HG03442 (cell line): ENCODE results near the gene PDZRN3.

ENCODE experiments used
- ATAC-seq: cut with Tn5 transposase; IDR thresholded peaks from one replicate; pipeline ENCODE4 v1.9.1; 2021; ENCODE audit warnings: mild to moderate bottlenecking, moderate library complexity; ENCODE audit not compliant: unreplicated experiment

Gene PDZRN3

GRCh38 chr3:73401059-73401458 is 223.7 kb downstream of the PDZRN3 start:
- ATAC-seq, result no peak

- no peak for ATAC-seq
Measured at GRCh38 chr3:73399666-73400253, 225.0 kb downstream of the PDZRN3 start.

- no peak for ATAC-seq
Measured at GRCh38 chr3:73399106-73399505, 225.6 kb downstream of the PDZRN3 start.

- ATAC-seq, result no peak
Measured at GRCh38 chr3:73398084-73398483, 226.7 kb downstream of the PDZRN3 start.

- ATAC-seq, result no peak
Measured at GRCh38 chr3:73394240-73394639, 230.5 kb downstream of the PDZRN3 start.

GRCh38 chr3:73393005-73393404 is 231.7 kb downstream of the PDZRN3 start:
- no peak for ATAC-seq

- no peak for ATAC-seq
Measured at GRCh38 chr3:73391984-73392383, 232.8 kb downstream of the PDZRN3 start.

- no peak for ATAC-seq
Measured at GRCh38 chr3:73389928-73390327, 234.8 kb downstream of the PDZRN3 start.

- ATAC-seq, result no peak
Measured at GRCh38 chr3:73389117-73389813, 235.5 kb downstream of the PDZRN3 start.

GRCh38 chr3:73385568-73385967 is 239.2 kb downstream of the PDZRN3 start:
- no peak for ATAC-seq

GRCh38 chr3:73384091-73384906 is 240.4 kb downstream of the PDZRN3 start:
- ATAC-seq, result no peak

GRCh38 chr3:73383470-73384049 is 241.2 kb downstream of the PDZRN3 start:
- ATAC-seq, result no peak

- no peak for ATAC-seq
Measured at GRCh38 chr3:73381551-73381950, 243.2 kb downstream of the PDZRN3 start.

- ATAC-seq, result no peak
Measured at GRCh38 chr3:73380735-73381532, 243.8 kb downstream of the PDZRN3 start.

- no peak for ATAC-seq
Measured at GRCh38 chr3:73379465-73379864, 245.3 kb downstream of the PDZRN3 start.

- peak; percentile 65 for ATAC-seq
Measured at GRCh38 chr3:73378207-73378606, 246.5 kb downstream of the PDZRN3 start.

GRCh38 chr3:73365756-73366397 is 258.9 kb downstream of the PDZRN3 start:
- ATAC-seq, result no peak

- no peak for ATAC-seq
Measured at GRCh38 chr3:73364517-73364916, 260.2 kb downstream of the PDZRN3 start.

GRCh38 chr3:73363093-73363492 is 261.6 kb downstream of the PDZRN3 start:
- ATAC-seq, result no peak

GRCh38 chr3:73361591-73361990 is 263.1 kb downstream of the PDZRN3 start:
- ATAC-seq, result no peak
